Activated effector memory CD4-positive, alpha-beta T cell treated with Interleukin-2 at 50 U/mL for 16 hours (primary cell): ENCODE data around the gene MAP1LC3B2.
A peak's percentile ranks its signal among the peaks of the same experiment; 100 is the strongest.
"Not testable (repeated sequence)": the region's sequence is repeated elsewhere in the genome, so short reads cannot be mapped to it uniquely, and the experiment has no call there.

Experiments
- DNase-seq: peaks from one replicate; pipeline ENCODE4 v3.0.0-alpha.2; 2020

Gene MAP1LC3B2

GRCh38 chr12:116561181-116561821, 2.1 kb downstream of the MAP1LC3B2 start:
- no peak for DNase-seq

GRCh38 chr12:116562090-116562489, 2.9 kb downstream of the MAP1LC3B2 start:
- DNase-seq, result no peak

DNA sequence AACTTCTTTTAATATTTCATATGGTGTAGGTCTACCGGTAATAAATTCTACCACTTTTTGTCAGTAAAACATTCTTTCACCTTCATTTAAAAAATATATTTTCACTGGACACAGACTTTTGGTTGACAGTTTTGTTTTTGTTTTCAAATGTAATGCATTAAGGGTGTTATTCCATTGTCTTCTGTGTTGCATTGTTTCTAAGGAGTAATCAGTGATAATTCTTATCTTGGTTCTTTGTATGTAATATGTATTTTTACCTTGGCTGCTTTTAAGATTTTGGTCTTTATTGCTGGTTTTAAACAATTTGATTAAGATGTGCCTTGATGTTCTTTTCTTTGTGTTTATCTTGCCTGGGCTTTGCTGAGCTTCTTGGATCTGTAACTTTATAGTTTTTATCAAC, 4.1 kb downstream of the MAP1LC3B2 start:
- no peak for DNase-seq

DNA sequence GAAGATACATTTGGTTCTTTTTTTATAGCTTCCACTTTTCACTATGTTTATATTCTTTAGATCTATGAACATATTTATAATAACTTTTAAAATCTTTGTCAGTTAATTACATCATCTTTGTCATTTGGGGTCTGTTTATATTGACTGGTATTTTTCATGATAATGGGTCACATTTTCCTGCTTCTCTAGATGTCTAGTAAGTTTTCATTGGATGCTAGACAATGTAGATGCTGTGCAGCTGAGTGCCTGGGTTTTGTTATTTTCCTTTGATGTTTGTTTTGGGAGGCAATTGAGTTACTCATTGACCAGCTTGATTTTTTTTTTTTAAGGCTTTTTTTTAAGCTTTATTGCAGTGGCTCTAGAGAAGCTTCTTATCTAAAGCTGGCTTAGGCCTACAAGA, 4.9 kb downstream of the MAP1LC3B2 start:
- no peak for DNase-seq

- not testable (repeated sequence) for DNase-seq
Observed at GRCh38 chr12:116565221-116565620, 6.0 kb downstream of the MAP1LC3B2 start.

DNA sequence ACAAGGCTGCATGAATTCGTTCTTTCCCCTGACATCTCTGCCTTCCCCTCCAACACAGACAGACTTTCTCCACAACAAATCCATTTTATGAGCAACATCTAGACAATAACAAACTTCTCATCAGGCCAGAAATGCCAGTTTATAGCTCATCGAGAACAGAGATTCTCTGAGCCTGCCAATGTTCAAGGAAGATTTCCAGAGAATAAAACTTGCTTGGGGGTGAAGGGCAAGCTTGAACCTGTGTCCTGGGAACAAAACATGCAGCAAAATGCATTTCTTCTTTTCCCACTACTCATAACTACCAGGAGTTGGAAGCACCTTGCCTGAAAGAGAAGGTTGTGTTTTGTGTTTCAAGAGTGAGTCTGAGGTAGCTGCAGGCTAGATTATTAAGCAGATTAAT, 6.8 kb downstream of the MAP1LC3B2 start:
- DNase-seq, result no peak

- no peak for DNase-seq
Observed at GRCh38 chr12:116568203-116568602, 9.0 kb downstream of the MAP1LC3B2 start.

DNA sequence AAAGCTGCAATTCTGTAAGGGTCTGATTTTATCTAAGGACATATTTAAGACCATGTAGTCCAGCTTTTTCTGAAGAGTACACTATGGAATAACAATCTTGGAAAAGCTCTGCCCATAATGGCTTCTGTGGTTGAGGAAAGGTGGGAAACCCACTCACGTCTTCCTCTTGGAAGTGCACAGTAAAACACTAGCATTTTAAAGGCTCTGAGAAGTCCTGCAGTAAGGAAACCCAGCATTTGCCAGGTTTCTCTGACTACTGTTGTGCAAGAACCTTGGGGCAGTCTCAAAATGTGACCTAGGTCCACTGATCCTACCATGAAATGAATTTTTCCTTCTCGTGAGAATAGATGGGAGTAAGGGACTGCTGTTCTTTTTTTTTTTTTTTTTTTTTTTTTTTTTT, 11.9 kb downstream of the MAP1LC3B2 start:
- DNase-seq, result no peak

DNA sequence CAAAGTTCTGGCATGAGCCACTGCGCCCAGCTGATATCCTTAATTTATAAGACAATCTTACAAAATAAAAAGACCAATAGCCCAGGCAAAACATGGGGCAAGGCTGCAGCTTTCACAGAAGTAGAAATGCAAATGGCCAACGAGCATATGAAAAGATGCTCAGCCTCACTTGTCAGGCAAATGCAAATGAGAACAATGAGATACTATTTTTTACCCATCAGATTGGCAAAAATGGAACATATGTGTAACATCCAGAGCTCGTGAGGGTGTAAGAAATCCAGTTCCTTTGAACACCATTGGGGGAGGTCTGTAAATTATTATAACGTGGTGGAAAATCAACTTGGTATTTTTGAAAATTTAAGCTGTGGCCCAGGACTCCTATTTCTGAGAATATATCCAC, 14.6 kb downstream of the MAP1LC3B2 start:
- no peak for DNase-seq

DNA sequence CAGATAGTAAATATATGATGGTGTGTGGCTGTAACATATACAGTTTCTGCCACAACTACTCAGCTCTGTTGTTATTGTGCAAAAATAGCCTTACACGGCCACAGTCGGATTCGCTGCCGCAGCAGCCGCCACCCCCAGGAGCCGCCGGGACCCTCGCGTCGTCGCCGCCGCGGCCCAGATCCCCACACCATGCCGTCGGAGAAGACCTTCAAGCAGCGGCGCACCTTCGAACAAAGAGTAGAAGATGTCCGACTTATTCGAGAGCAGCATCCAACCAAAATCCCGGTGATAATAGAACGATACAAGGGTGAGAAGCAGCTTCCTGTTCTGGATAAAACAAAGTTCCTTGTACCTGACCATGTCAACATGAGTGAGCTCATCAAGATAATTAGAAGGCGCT, 16.6 kb downstream of the MAP1LC3B2 start:
- not testable (repeated sequence) for DNase-seq

GRCh38 chr12:116577154-116577561, 18.0 kb downstream of the MAP1LC3B2 start:
- no peak for DNase-seq

DNA sequence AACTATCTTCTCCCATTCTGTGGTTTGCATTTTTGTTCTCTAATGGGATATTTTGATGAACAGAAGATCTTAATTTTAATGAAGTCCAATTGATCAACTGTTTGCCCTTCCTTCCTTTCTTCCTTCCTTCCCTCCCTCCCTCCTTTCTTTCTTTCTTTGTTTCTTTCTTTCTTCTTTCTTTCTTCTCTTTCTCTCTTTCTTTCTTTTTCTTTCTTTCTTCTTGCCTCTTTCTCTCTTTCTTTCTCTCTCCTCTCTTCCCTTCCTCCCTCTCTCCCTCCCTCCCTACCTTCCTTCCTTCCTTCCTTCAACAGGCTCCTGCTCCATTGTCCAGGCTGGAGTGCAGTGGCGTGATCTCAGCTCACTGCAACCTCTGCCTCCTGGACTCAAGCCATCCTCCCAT, 18.9 kb downstream of the MAP1LC3B2 start:
- DNase-seq, result no peak

- no peak for DNase-seq
Observed at GRCh38 chr12:116582610-116583009, 23.4 kb downstream of the MAP1LC3B2 start.

DNA sequence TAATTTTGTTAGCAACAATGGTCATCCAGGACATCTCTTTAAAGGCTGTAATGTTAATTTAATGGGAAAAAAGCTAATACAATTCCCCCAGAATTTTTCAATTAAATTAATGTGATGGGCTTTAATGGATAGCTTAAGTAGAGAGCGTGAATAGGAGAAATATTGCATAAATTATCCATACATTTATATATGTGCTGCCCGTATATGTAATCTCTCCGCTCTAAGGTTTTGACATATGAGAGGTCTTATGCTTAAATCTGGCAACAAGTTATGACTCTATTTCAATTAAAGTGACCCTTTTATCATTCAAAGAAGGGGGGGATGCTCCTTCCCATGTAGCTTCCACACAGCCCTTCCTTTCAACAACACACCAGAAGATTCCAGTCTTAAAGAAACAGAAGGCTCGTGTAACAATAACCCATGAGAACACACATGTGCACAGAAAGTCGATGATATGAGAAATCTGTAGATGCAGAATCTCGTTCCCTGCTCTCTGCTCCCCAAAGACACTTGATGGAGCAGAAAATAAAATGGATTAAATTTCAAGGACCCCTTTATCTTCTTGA, 24.0 kb downstream of the MAP1LC3B2 start:
- no peak for DNase-seq

GRCh38 chr12:116587270-116587669, 28.1 kb downstream of the MAP1LC3B2 start:
- DNase-seq, result no peak

GRCh38 chr12:116588390-116589028, 29.3 kb downstream of the MAP1LC3B2 start:
- DNase-seq, result no peak

DNA sequence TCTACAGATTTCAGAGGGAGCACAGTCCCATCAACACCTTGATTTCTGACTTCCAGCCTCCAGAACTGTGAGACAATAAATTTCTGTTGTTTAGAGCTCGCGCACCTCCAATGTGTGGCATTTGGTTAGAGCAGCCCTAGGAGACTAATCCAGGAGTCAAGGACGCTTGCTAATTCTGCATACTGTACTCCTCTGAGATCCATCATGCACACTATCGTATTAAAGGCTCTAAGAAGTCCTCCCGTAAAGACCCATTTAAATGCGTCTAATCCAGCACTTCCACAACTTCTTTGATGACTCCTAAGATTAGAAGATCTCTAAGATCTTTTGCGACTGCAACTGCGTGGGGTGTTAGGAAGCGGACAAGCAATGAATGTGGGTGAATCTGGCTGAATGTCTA, 30.4 kb downstream of the MAP1LC3B2 start:
- DNase-seq, result no peak

DNA sequence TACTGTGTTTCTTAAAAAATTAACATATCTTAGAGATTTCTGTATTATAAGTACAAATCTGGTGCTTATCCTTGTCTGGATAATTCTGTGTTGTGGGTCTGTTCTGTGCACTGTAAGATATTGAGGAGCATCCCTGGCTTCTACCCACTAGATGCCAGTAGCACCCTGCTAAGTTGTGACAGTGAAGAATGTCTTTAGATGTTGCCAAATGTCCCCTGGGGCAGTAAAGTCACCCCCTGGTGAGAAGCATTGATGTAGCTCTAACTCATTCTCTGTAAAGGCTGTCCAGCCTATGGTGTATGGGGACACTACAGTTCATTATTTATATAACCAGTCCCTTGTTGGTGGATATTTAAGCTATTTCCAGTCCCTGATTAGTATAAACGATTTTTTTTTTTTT, 31.4 kb downstream of the MAP1LC3B2 start:
- no peak for DNase-seq

DNA sequence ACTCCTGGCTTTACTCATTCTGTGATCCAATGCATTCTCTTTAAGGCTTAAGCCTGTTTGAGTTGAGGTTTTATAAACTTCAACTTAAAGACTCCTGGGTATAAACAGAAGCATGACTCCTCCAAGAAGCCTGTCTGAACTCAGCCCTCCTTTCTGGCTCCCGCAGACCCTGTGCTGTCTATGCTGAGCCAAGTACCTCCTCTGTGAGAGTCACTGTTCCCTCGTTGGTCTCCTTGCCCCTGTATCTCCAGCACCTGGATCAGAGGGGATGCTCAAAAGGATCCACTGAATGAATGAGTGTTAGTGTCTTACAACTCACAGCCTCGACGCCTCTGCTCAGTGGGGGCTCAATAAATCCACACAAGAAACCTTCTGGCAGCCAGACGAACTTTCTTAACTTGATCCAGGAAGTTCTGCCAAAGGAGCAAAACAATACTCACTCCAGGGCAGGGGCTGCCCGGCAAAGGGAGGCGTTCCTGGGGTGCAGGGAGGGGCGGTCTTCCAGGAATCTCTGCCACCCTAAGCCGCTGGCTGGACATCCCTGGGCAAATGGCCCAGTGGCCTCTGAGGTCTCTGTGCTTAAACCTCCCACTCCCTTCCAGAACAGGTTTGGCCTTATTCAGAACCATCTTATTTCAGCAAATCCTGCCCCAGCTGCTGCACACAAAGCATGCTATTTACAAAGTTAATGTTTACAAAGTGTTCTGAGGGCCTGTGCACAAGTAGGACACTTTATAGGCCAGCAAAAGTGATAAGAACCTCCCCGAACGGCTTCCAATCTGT, 32.9 kb downstream of the MAP1LC3B2 start:
- DNase-seq, result no peak

GRCh38 chr12:116592731-116593130, 33.5 kb downstream of the MAP1LC3B2 start:
- no peak for DNase-seq

DNA sequence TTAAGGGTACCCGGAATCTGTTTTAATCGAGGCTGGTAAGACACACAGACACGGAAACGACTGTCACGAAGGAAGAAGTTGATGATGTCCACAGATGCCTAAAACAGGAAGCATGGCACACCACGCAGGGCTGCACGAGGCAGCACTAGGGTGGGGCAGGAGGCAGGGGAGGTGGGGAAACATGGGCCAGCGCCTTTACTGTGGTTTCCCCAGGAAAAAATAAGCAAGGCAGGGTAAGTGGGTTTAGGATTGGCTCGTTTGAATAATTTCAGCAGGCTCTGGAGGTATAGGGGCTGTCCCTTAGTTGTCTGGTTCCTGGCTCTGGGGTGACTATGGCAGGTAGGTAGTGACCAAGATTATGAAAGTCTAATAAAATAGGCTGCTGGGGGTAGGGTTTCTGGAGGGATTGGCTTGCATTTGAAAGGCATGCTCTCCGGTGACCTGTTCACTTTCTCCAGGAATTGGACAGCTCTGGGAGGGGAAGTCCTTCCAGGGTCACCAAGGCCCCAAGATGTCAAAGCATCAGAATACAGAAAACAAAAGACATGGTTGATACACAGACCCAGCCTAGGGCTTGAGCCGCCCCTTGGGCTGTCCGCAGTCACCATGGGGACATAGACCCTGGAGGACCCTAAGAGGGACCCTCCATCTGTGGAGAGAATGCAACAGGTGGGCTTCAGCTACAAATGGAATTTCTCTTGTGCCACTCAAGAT, 35.3 kb downstream of the MAP1LC3B2 start:
- DNase-seq, result peak; percentile 51

GRCh38 chr12:116595186-116595585, 36.0 kb downstream of the MAP1LC3B2 start:
- DNase-seq, result no peak

- no peak for DNase-seq
Observed at GRCh38 chr12:116595672-116596071, 36.5 kb downstream of the MAP1LC3B2 start.
